ENCODE measurements around the gene MBOAT7.

- TF ChIP-seq POLR2AphosphoS5 (IDR thresholded peaks at IDR 0.05; ENCODE audit: low read depth, low read length): no peak
- no peak for TF ChIP-seq POLR2A (IDR thresholded peaks at IDR 0.05; ENCODE audit: low read depth, low read length)
These were observed 1.2 kb upstream of the MBOAT7 start for GRCh38 chr19:54190503-54191010.

All from GM12892 (cell line).